Measurements from ENCODE around the gene LARP4. TPM values are rescaled to one million over a fixed set of nuclear protein-coding genes. Genes with fewer than 3 reads are reported as not detected.
"Not testable (repeated sequence)": the region's sequence is repeated elsewhere in the genome, so short reads cannot be mapped to it uniquely, and the experiment has no call there.

The LARP4 gene
- total RNA-seq, 1 experiment from 2014 or later: 40.3 TPM

GRCh38 chr12:50467439-50467838 is 66.8 kb downstream of the LARP4 start:
- no peaks in the 10 kb centered on the region for H3K9me3 ChIP-seq (ENCODE audit: low read length)
- H3K4me2 ChIP-seq (ENCODE audit: low read depth, low read length, poor library complexity, severe bottlenecking): no peak overlapping the region
- H3K9ac ChIP-seq (ENCODE audit: low read length): no peak overlapping the region
- H4K20me1 ChIP-seq (ENCODE audit: insufficient read depth, low read depth, low read length): no peaks in the 10 kb centered on the region
- no peaks in the 10 kb centered on the region for H3K9me2 ChIP-seq (replicated peaks; ENCODE audit: insufficient read depth, low read length)
- H3K36me3 ChIP-seq (ENCODE audit: insufficient read depth, low read length): peaks cover 35% of the 10 kb centered on the region; the same call in 1 of the 2 replicates
- DNase-seq: no peak
- 0 out of 2 replicates have a peak, but pooled peaks cover 2% of the 10 kb centered on the region for H3K79me2 ChIP-seq (ENCODE audit: low read length)
- H3K27me3 ChIP-seq (ENCODE audit: low read length): no peaks in the 10 kb centered on the region
- no peak overlapping the region for H2AFZ ChIP-seq (ENCODE audit: low read length)
- H3K27ac ChIP-seq (ENCODE audit: low read length): no peak overlapping the region
- no peaks in the 10 kb centered on the region for H3K4me1 ChIP-seq (ENCODE audit: low read length)
- H3K4me3 ChIP-seq (ENCODE audit: low read length): no peak overlapping the region

DNA sequence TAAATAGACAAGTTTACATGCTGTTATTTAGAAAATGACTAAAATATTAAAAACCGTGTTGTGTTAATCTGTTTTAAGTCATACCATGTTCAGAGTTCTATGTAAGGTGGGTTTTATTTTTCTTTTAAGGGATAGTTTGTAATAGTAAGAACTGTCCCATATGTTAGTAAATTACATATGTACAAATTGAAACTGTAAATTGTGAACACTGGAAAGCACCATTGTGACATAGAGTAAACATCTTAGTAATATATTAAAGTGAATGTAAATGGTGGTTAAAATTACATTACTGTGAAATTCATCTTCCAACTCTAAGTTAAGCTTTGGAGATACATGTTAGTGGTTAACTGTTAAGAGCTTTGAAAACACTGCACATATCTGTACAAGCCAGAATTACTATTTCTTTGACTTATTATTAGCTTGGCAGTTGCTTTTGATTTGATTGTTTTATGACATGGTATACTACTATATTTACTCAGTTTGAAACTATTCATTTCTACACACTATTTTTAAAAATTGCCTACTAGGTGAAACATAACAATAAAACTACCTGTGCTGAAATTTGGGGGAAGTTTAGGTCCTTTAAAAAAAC is 76.7 kb downstream of the LARP4 start:
- no peak overlapping the region for H2AFZ ChIP-seq (ENCODE audit: low read length)
- no peaks in the 10 kb centered on the region for H3K27me3 ChIP-seq (ENCODE audit: low read length)
- H3K36me3 ChIP-seq (ENCODE audit: insufficient read depth, low read length): peaks cover 43% of the 10 kb centered on the region; the same call in 1 of the 2 replicates
- no peak overlapping the region for H3K9ac ChIP-seq (ENCODE audit: low read length)
- no peaks in the 10 kb centered on the region for H3K9me2 ChIP-seq (replicated peaks; ENCODE audit: insufficient read depth, low read length)
- H3K27ac ChIP-seq (ENCODE audit: low read length): no peak overlapping the region
- H3K4me2 ChIP-seq (ENCODE audit: low read depth, low read length, poor library complexity, severe bottlenecking): no peak overlapping the region
- H3K4me1 ChIP-seq (ENCODE audit: low read length): no peaks in the 10 kb centered on the region
- H3K4me3 ChIP-seq (ENCODE audit: low read length): no peak overlapping the region
- no peaks in the 10 kb centered on the region for H3K79me2 ChIP-seq (ENCODE audit: low read length)
- H4K20me1 ChIP-seq (ENCODE audit: insufficient read depth, low read depth, low read length): no peaks in the 10 kb centered on the region
- H3K9me3 ChIP-seq (ENCODE audit: low read length): no peaks in the 10 kb centered on the region
- DNase-seq: peak; percentile 36

- Histone ChIP-seq H3K4me3 (ENCODE audit: low read length) (no peak overlapping the region), H3K36me3 (ENCODE audit: insufficient read depth, low read length) (peaks cover 7% of the 10 kb centered on the region; the same call in 1 of the 2 replicates), H3K9me2 (replicated peaks; ENCODE audit: insufficient read depth, low read length) (no peaks in the 10 kb centered on the region), H3K4me2 (ENCODE audit: low read depth, low read length, poor library complexity, severe bottlenecking) (no peak overlapping the region), H3K9me3 (ENCODE audit: low read length) (no peaks in the 10 kb centered on the region), H3K27ac (ENCODE audit: low read length) (no peak overlapping the region), H3K4me1 (ENCODE audit: low read length) (no peaks in the 10 kb centered on the region), H4K20me1 (ENCODE audit: insufficient read depth, low read depth, low read length) (no peaks in the 10 kb centered on the region), H3K27me3 (ENCODE audit: low read length) (no peaks in the 10 kb centered on the region), H2AFZ (ENCODE audit: low read length) (no peak overlapping the region), H3K9ac (ENCODE audit: low read length) (no peak overlapping the region), H3K79me2 (ENCODE audit: low read length) (no peaks in the 10 kb centered on the region)
- DNase-seq: no peak
Observed at GRCh38 chr12:50482571-50482970, 81.9 kb downstream of the LARP4 start.

GRCh38 chr12:50483488-50483887 is 82.8 kb downstream of the LARP4 start:
- no peak for DNase-seq
- H3K79me2 ChIP-seq (ENCODE audit: low read length): no peaks in the 10 kb centered on the region
- no peaks in the 10 kb centered on the region for H3K9me2 ChIP-seq (replicated peaks; ENCODE audit: insufficient read depth, low read length)
- no peaks in the 10 kb centered on the region for H3K36me3 ChIP-seq (ENCODE audit: insufficient read depth, low read length)
- H3K4me2 ChIP-seq (ENCODE audit: low read depth, low read length, poor library complexity, severe bottlenecking): no peak overlapping the region
- H2AFZ ChIP-seq (ENCODE audit: low read length): no peak overlapping the region
- H4K20me1 ChIP-seq (ENCODE audit: insufficient read depth, low read depth, low read length): no peaks in the 10 kb centered on the region
- no peak overlapping the region for H3K4me3 ChIP-seq (ENCODE audit: low read length)
- no peak overlapping the region for H3K27ac ChIP-seq (ENCODE audit: low read length)
- H3K9me3 ChIP-seq (ENCODE audit: low read length): no peaks in the 10 kb centered on the region
- no peaks in the 10 kb centered on the region for H3K27me3 ChIP-seq (ENCODE audit: low read length)
- H3K9ac ChIP-seq (ENCODE audit: low read length): no peak overlapping the region
- no peaks in the 10 kb centered on the region for H3K4me1 ChIP-seq (ENCODE audit: low read length)

GRCh38 chr12:50488801-50489200 is 88.1 kb downstream of the LARP4 start:
- H3K79me2 ChIP-seq (ENCODE audit: low read length): no peaks in the 10 kb centered on the region
- no peaks in the 10 kb centered on the region for H3K9me2 ChIP-seq (replicated peaks; ENCODE audit: insufficient read depth, low read length)
- 0 out of 2 replicates have a peak, but pooled peaks cover 3% of the 10 kb centered on the region for H3K9me3 ChIP-seq (ENCODE audit: low read length)
- H3K27ac ChIP-seq (ENCODE audit: low read length): no peak overlapping the region
- H3K36me3 ChIP-seq (ENCODE audit: insufficient read depth, low read length): no peaks in the 10 kb centered on the region
- no peaks in the 10 kb centered on the region for H3K4me1 ChIP-seq (ENCODE audit: low read length)
- no peak for DNase-seq
- H3K4me3 ChIP-seq (ENCODE audit: low read length): no peak overlapping the region
- no peaks in the 10 kb centered on the region for H4K20me1 ChIP-seq (ENCODE audit: insufficient read depth, low read depth, low read length)
- H2AFZ ChIP-seq (ENCODE audit: low read length): no peak overlapping the region
- H3K9ac ChIP-seq (ENCODE audit: low read length): no peak overlapping the region
- H3K27me3 ChIP-seq (ENCODE audit: low read length): no peaks in the 10 kb centered on the region
- no peak overlapping the region for H3K4me2 ChIP-seq (ENCODE audit: low read depth, low read length, poor library complexity, severe bottlenecking)

DNA sequence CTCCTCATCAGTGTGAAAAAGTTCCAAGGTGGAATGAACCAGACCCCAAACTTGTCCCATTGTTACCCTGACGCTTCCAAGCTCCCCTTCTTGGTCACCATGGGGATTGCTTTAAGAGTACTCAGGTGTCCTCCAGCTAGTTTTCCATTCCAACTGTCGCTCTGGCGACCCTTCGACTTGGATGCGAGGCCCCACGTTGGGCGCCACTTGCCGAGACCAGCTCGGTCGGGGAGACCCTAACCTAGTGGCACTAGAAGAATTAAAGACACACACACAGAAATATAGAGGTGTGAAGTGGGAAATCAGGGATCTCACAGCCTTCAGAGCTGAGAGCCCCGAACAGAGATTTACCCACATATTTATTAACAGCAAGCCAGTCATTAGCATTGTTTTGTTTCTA is 97.4 kb downstream of the LARP4 start:
- not testable (repeated sequence) for H4K20me1 ChIP-seq (ENCODE audit: insufficient read depth, low read depth, low read length); H2AFZ ChIP-seq (ENCODE audit: low read length); H3K9me3 ChIP-seq (ENCODE audit: low read length); H3K79me2 ChIP-seq (ENCODE audit: low read length); H3K9ac ChIP-seq (ENCODE audit: low read length); H3K4me2 ChIP-seq (ENCODE audit: low read depth, low read length, poor library complexity, severe bottlenecking); DNase-seq; H3K36me3 ChIP-seq (ENCODE audit: insufficient read depth, low read length); H3K4me1 ChIP-seq (ENCODE audit: low read length); H3K9me2 ChIP-seq (replicated peaks; ENCODE audit: insufficient read depth, low read length); H3K27ac ChIP-seq (ENCODE audit: low read length); H3K4me3 ChIP-seq (ENCODE audit: low read length); H3K27me3 ChIP-seq (ENCODE audit: low read length)

- peaks cover 22% of the 10 kb centered on the region for H4K20me1 ChIP-seq (ENCODE audit: insufficient read depth, low read depth, low read length)
- peak within 1 kb of the TSS; percentile 67 for H3K4me3 ChIP-seq (ENCODE audit: low read length)
- H2AFZ ChIP-seq (ENCODE audit: low read length): peak within 1 kb of the TSS; percentile 84
- no peaks in the 10 kb centered on the region for H3K27me3 ChIP-seq (ENCODE audit: low read length)
- H3K9me2 ChIP-seq (replicated peaks; ENCODE audit: insufficient read depth, low read length): no peaks in the 10 kb centered on the region
- H3K4me1 ChIP-seq (ENCODE audit: low read length): peaks cover 34% of the 10 kb centered on the region
- peak within 1 kb of the TSS; percentile 88 for H3K9ac ChIP-seq (ENCODE audit: low read length)
- H3K4me2 ChIP-seq (ENCODE audit: low read depth, low read length, poor library complexity, severe bottlenecking): peak within 1 kb of the TSS; percentile 86
- H3K9me3 ChIP-seq (ENCODE audit: low read length): no peaks in the 10 kb centered on the region
- peaks cover 52% of the 10 kb centered on the region for H3K79me2 ChIP-seq (ENCODE audit: low read length)
- H3K36me3 ChIP-seq (ENCODE audit: insufficient read depth, low read length): peaks cover 5% of the 10 kb centered on the region; the same call in 1 of the 2 replicates
- peak; percentile 97 for DNase-seq
- H3K27ac ChIP-seq (ENCODE audit: low read length): peak within 1 kb of the TSS; percentile 55
Observed at GRCh38 chr12:50504798-50505674, 104.4 kb downstream of the LARP4 start, which contains the start of gene DIP2B. Gene DIP2B, plus strand, starts transcription at chr12:50504985. Its CDS starts 156 bp downstream, at chr12:50505141.

All from Karpas-422 (cell line).